Endothelial cell of umbilical vein (primary cell): ENCODE data around the gene OCA2. TPM values are rescaled to one million over a fixed set of nuclear protein-coding genes. Genes with fewer than 3 reads are reported as not detected.

ENCODE experiments used
- BruUV-seq: library from RNA; stranded (reverse); fragments of 400-500 nt; replicated peaks from 2 replicates; lab custom pipeline; 2021; lab: Mats Ljungman, UMichigan
- CTCF ChIA-PET: fragments of 300-600, 350-600 bp; sonication (Branson Sonifier 250); formaldehyde crosslinking; loops from one replicate; lab custom pipeline; 2021; ENCODE audit warnings: antibody characterized with exemption, inconsistent platforms; lab: Charles Lee
- POLR2A ChIA-PET: fragments of 300-600, 350-600 bp; sonication (Branson Sonifier 250); formaldehyde crosslinking; loops from one replicate; lab custom pipeline; 2021; ENCODE audit warnings: antibody characterized with exemption, inconsistent platforms; lab: Charles Lee
- DNase-seq: peaks from one replicate; pipeline ENCODE4 v3.0.0-alpha.2; 2011; ENCODE audit warnings: low read depth, low spot score
- FAIRE-seq: peaks from 2 replicates; lab custom pipeline; 2011; peaks lifted over from hg19 to GRCh38; lab: Jason Lieb, UNC
- H2AFZ ChIP-seq: 2 replicates; pipeline ENCODE4 v1.6.0; 2012; ENCODE audit warnings: low read depth, low read length, control low read depth, inconsistent platforms
- H3K27ac ChIP-seq: 2 replicates; pipeline ENCODE4 v1.5.1; 2011; ENCODE audit warnings: low read depth, mild to moderate bottlenecking, control low read depth, low read length, moderate library complexity; ENCODE audit not compliant: insufficient read depth
- H3K27me3 ChIP-seq, 2 experiments: 2 replicates each; pipeline versions ENCODE4 v1.6.0 to v1.6.1; 2011; ENCODE audit warnings: low read length in 2 of 2, mixed read lengths in 1 of 2; ENCODE audit not compliant: control insufficient read depth in 2 of 2, insufficient read depth in 2 of 2
- H3K36me3 ChIP-seq, 2 experiments: 2 replicates in 1 of 2; 3 replicates in 1 of 2; pipeline ENCODE4 v1.5.1; 2011; ENCODE audit warnings: low read length in 2 of 2, mild to moderate bottlenecking in 1 of 2, moderate library complexity in 1 of 2; ENCODE audit not compliant: control insufficient read depth in 2 of 2, insufficient read depth in 2 of 2; ENCODE audit errors: extremely low read depth in 1 of 2
- H3K4me1 ChIP-seq: 3 replicates; pipeline ENCODE4 v1.5.1; 2011; ENCODE audit warnings: mild to moderate bottlenecking, low read length; ENCODE audit not compliant: control insufficient read depth, insufficient read depth; ENCODE audit errors: extremely low read depth
- H3K4me2 ChIP-seq: 2 replicates; pipeline ENCODE4 v1.6.1; 2011; ENCODE audit warnings: low read length, control low read depth, mixed read lengths; ENCODE audit not compliant: insufficient read depth
- H3K4me3 ChIP-seq, 3 experiments: fragments of 200-600 bp in 1 of 3; sonication (generic), shearing (Covaris generic) in 1 of 3; replicated peaks in 1 of 3; 2 replicates each; pipeline ENCODE4 v1.5.1; 2011 to 2016; ENCODE audit warnings: control low read depth in 3 of 3, low read length in 3 of 3, mild to moderate bottlenecking in 2 of 3, inconsistent platforms in 1 of 3, low read depth in 1 of 3, moderate library complexity in 1 of 3; ENCODE audit not compliant: insufficient read depth in 1 of 3
- H3K79me2 ChIP-seq: 2 replicates; pipeline ENCODE4 v1.6.0; 2012; ENCODE audit warnings: low read length, inconsistent platforms; ENCODE audit not compliant: control insufficient read depth, insufficient read depth
- H3K9ac ChIP-seq: replicated peaks from 2 replicates; pipeline ENCODE3; 2011; ENCODE audit warnings: low read length, control low read depth; ENCODE audit not compliant: insufficient read depth; ENCODE audit errors: extremely low read depth
- H3K9me1 ChIP-seq: replicated peaks from 3 replicates; pipeline ENCODE4 v1.6.0; 2011; ENCODE audit warnings: mild to moderate bottlenecking, low read length; ENCODE audit not compliant: control insufficient read depth, insufficient read depth; ENCODE audit errors: extremely low read depth
- H3K9me3 ChIP-seq: replicated peaks from 2 replicates; pipeline ENCODE4 v1.5.1; 2012; ENCODE audit warnings: low read length, inconsistent platforms; ENCODE audit not compliant: control insufficient read depth, insufficient read depth
- H4K20me1 ChIP-seq: replicated peaks from 2 replicates; pipeline ENCODE3; 2011; ENCODE audit warnings: mild to moderate bottlenecking, low read length; ENCODE audit not compliant: control insufficient read depth, insufficient read depth; ENCODE audit errors: extremely low read depth
- EZH2 ChIP-seq: IDR thresholded peaks from 2 replicates; pipeline ENCODE4 v1.6.1; 2012; ENCODE audit warnings: borderline replicate concordance, low read depth, mild to moderate bottlenecking, moderate library complexity, low read length, inconsistent platforms; ENCODE audit not compliant: severe bottlenecking
- FOS ChIP-seq: IDR thresholded peaks from 2 replicates; pipeline ENCODE4 v1.6.1; 2011; ENCODE audit warnings: mild to moderate bottlenecking, low read length, moderate library complexity, borderline replicate concordance; ENCODE audit not compliant: insufficient read depth
- GATA2 ChIP-seq: IDR thresholded peaks from 2 replicates; pipeline ENCODE4 v1.7.0; 2011; ENCODE audit warnings: low read depth, mild to moderate bottlenecking, moderate library complexity, mixed read lengths, low read length; ENCODE audit not compliant: insufficient read length, insufficient read depth
- JUN ChIP-seq: IDR thresholded peaks from 2 replicates; pipeline ENCODE4 v1.6.1; 2011; ENCODE audit warnings: borderline replicate concordance, low read depth; ENCODE audit not compliant: insufficient read length, insufficient read depth
- MYC ChIP-seq: IDR thresholded peaks from one replicate; pipeline ENCODE4 v1.6.1; 2011; ENCODE audit warnings: mild to moderate bottlenecking, low read depth, low read length
- POLR2A ChIP-seq: IDR thresholded peaks from 2 replicates; pipeline ENCODE4 v1.6.1; 2012; ENCODE audit warnings: low read depth, mild to moderate bottlenecking, control low read depth, low read length
- POLR2AphosphoS5 ChIP-seq: IDR thresholded peaks from 2 replicates; pipeline ENCODE4 v1.6.1; 2012; ENCODE audit warnings: low read depth, mild to moderate bottlenecking, control low read depth, low read length, moderate library complexity; ENCODE audit not compliant: insufficient read depth
- dilution Hi-C: fragments of 300-500 bp; cut with MboI; formaldehyde crosslinking; loops from one replicate; pipeline ENCODE4 v1.15.0; 2019; ENCODE audit warnings: low sequenced_read_pairs; ENCODE audit not compliant: extremely low pct_ligation_motif_present
- intact Hi-C: fragments of 100-400 bp; cut with micrococcal nuclease; formaldehyde crosslinking; loops from one replicate; pipeline ENCODE4 v1.10.0; 2022
- polyA plus RNA-seq, 4 experiments: library from polyadenylated mRNA; depleted of rRNA in 3 of 4; stranded (reverse) in 3 of 4; unstranded in 1 of 4; fragments of >200 nt; gene quantifications; 2 replicates each; pipeline versions ENCODE4 v1.2.1 to v1.2.3, GENCODE V29; 2011 to 2012; ENCODE audit warnings: missing spikeins in 1 of 4
- total RNA-seq: library from RNA; stranded (reverse); gene quantifications from 2 replicates; pipeline ENCODE4 v1.2.3, GENCODE V29; 2021
- TF ChIP-seq, protein P1 (sequence below), 2 donors: IDR thresholded peaks; 1 replicate in 1 of 2; 2 replicates in 1 of 2; pipeline ENCODE4 v1.5.1; 2011; ENCODE audit warnings: low read length in 2 of 2, mild to moderate bottlenecking in 2 of 2, moderate library complexity in 2 of 2, control low read depth in 1 of 2, inconsistent platforms in 1 of 2, low read depth in 1 of 2; ENCODE audit not compliant: insufficient read depth in 1 of 2; ENCODE audit errors: extremely low read depth in 1 of 2
- TF ChIP-seq, protein P2 (sequence below): IDR thresholded peaks from 2 replicates; pipeline ENCODE4 v1.6.1; 2011; ENCODE audit not compliant: insufficient read depth, insufficient read length

The OCA2 gene
- total and polyA plus RNA-seq, 2 donors (not counting 3 experiments of a cell fraction or from before 2014, with no cell fraction given), result not detected

DNA sequence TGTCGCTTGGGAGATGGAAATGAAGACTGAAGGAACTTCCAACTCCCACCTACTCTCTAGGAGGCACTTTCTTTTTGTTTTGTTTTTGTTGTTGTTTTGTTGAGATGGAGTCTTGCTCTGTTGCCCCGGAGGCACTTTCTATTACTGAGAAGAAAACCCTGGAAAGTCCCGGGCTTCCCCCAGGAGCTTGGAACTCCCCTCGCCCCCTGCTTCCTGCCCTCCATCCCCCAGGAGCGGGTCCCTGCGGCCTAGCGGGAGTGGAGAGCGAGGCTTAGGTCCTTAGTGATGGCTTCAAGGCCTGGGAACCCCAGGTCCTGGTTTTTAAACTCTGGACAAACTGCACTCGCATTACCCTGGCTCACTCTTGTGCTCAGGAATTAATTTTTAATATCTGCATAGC is 195.7 kb downstream of the OCA2 start:
- H3K9me1 ChIP-seq, result no peaks in the 10 kb centered on the region
- CTCF ChIA-PET, result no interaction called here

More for the DNA sequence above, 195.7 kb downstream of the OCA2 start:
- TF ChIP-seq GATA2 (no peak), EZH2 (no peak), POLR2AphosphoS5 (no peak), POLR2A (no peak), MYC (no peak), JUN (no peak), FOS (no peak)
- TF ChIP-seq, protein P1, sequence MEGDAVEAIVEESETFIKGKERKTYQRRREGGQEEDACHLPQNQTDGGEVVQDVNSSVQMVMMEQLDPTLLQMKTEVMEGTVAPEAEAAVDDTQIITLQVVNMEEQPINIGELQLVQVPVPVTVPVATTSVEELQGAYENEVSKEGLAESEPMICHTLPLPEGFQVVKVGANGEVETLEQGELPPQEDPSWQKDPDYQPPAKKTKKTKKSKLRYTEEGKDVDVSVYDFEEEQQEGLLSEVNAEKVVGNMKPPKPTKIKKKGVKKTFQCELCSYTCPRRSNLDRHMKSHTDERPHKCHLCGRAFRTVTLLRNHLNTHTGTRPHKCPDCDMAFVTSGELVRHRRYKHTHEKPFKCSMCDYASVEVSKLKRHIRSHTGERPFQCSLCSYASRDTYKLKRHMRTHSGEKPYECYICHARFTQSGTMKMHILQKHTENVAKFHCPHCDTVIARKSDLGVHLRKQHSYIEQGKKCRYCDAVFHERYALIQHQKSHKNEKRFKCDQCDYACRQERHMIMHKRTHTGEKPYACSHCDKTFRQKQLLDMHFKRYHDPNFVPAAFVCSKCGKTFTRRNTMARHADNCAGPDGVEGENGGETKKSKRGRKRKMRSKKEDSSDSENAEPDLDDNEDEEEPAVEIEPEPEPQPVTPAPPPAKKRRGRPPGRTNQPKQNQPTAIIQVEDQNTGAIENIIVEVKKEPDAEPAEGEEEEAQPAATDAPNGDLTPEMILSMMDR (IDR thresholded peaks at IDR 0.05; ENCODE audit: extremely low read depth in 1 of 2, insufficient read depth in 1 of 2, low read depth in 1 of 2, low read length in 2 of 2), result no peak
- TF ChIP-seq, protein P2, sequence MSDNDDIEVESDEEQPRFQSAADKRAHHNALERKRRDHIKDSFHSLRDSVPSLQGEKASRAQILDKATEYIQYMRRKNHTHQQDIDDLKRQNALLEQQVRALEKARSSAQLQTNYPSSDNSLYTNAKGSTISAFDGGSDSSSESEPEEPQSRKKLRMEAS, result no peak
- DNase-seq, result no peak
- dilution Hi-C loops (no loop called here), intact Hi-C loops (no loop called here)
- no peak overlapping the region for H2AFZ ChIP-seq
- H3K27me3 ChIP-seq, result no peaks in the 10 kb centered on the region
- no peak overlapping the region for H3K27ac ChIP-seq
- no TSS peak for BruUV-seq
- H3K4me3 ChIP-seq, result no peak overlapping the region
- no peaks in the 10 kb centered on the region for H3K79me2 ChIP-seq
- H4K20me1 ChIP-seq, result no peaks in the 10 kb centered on the region
- H3K4me1 ChIP-seq, result no peaks in the 10 kb centered on the region
- no peak overlapping the region for H3K9ac ChIP-seq
- POLR2A ChIA-PET, result no interaction called here
- H3K4me2 ChIP-seq, result no peak overlapping the region
- H3K9me3 ChIP-seq, result peaks cover 2% of the 10 kb centered on the region
- no peaks in the 10 kb centered on the region for H3K36me3 ChIP-seq
- FAIRE-seq, result no peak
